ENCODE data around the gene PLD5.

The PLD5 gene

GRCh38 chr1:242147096-242147976, 377.2 kb downstream of the PLD5 start:
- Histone ChIP-seq H3K9ac (no peak overlapping the region), H2AFZ (peak overlapping the region; percentile 63), H3K4me2 (ENCODE audit: low read length) (no peak overlapping the region), H3K9me3 (ENCODE audit: control insufficient read depth, low read length) (no peaks in the 10 kb centered on the region), H3K27ac (peak overlapping the region; percentile 45), H3K27me3 (ENCODE audit: control insufficient read depth, insufficient read depth, low read length) (no peaks in the 10 kb centered on the region), H3K4me3 (ENCODE audit: low read depth, low read length) (no peak overlapping the region), H3K79me2 (no peaks in the 10 kb centered on the region), H3K36me3 (ENCODE audit: control insufficient read depth, insufficient read depth, low read length) (no peaks in the 10 kb centered on the region), H3K4me1 (no peaks in the 10 kb centered on the region)
- TF ChIP-seq CTCF (IDR thresholded peaks at IDR 0.05) = no peak

- no peak overlapping the region for H3K9ac ChIP-seq
- peak overlapping the region; percentile 45 for H3K27ac ChIP-seq
- no peaks in the 10 kb centered on the region for H3K79me2 ChIP-seq
- no peaks in the 10 kb centered on the region for H3K36me3 ChIP-seq (ENCODE audit: control insufficient read depth, insufficient read depth, low read length)
- H3K4me1 ChIP-seq = no peaks in the 10 kb centered on the region
- no peaks in the 10 kb centered on the region for H3K27me3 ChIP-seq (ENCODE audit: control insufficient read depth, insufficient read depth, low read length)
- no peak overlapping the region for H3K4me2 ChIP-seq (ENCODE audit: low read length)
- H3K9me3 ChIP-seq (ENCODE audit: control insufficient read depth, low read length) = no peaks in the 10 kb centered on the region
- no peak for TF ChIP-seq CTCF (IDR thresholded peaks at IDR 0.05)
- H3K4me3 ChIP-seq (ENCODE audit: low read depth, low read length) = no peak overlapping the region
- H2AFZ ChIP-seq = peak overlapping the region; percentile 63
These were observed 377.8 kb downstream of the PLD5 start for GRCh38 chr1:242146652-242147051.

- Histone ChIP-seq H3K4me3 (ENCODE audit: low read depth, low read length) (no peak overlapping the region), H3K9me3 (ENCODE audit: control insufficient read depth, low read length) (no peaks in the 10 kb centered on the region), H2AFZ (no peak overlapping the region), H3K27me3 (ENCODE audit: control insufficient read depth, insufficient read depth, low read length) (no peaks in the 10 kb centered on the region), H3K36me3 (ENCODE audit: control insufficient read depth, insufficient read depth, low read length) (no peaks in the 10 kb centered on the region), H3K4me1 (no peaks in the 10 kb centered on the region), H3K9ac (no peak overlapping the region), H3K4me2 (ENCODE audit: low read length) (no peak overlapping the region), H3K79me2 (no peaks in the 10 kb centered on the region), H3K27ac (no peak overlapping the region)
- no peak for TF ChIP-seq CTCF (IDR thresholded peaks at IDR 0.05)
These were observed 383.7 kb downstream of the PLD5 start for GRCh38 chr1:242140836-242141235.

GRCh38 chr1:242139986-242140385, 384.5 kb downstream of the PLD5 start:
- H3K4me3 ChIP-seq (ENCODE audit: low read depth, low read length) = no peak overlapping the region
- TF ChIP-seq CTCF (IDR thresholded peaks at IDR 0.05) = no peak
- no peak overlapping the region for H3K9ac ChIP-seq

GRCh38 chr1:242139442-242139841, 385.1 kb downstream of the PLD5 start:
- Histone ChIP-seq H3K27ac (no peak overlapping the region), H3K79me2 (no peaks in the 10 kb centered on the region), H3K4me3 (ENCODE audit: low read depth, low read length) (no peak overlapping the region), H3K36me3 (ENCODE audit: control insufficient read depth, insufficient read depth, low read length) (no peaks in the 10 kb centered on the region), H3K9me3 (ENCODE audit: control insufficient read depth, low read length) (no peaks in the 10 kb centered on the region), H3K9ac (no peak overlapping the region), H2AFZ (no peak overlapping the region), H3K4me1 (no peaks in the 10 kb centered on the region), H3K27me3 (ENCODE audit: control insufficient read depth, insufficient read depth, low read length) (no peaks in the 10 kb centered on the region), H3K4me2 (ENCODE audit: low read length) (no peak overlapping the region)
- no peak for TF ChIP-seq CTCF (IDR thresholded peaks at IDR 0.05)

More at GRCh38 chr1:242139986-242140385, 384.5 kb downstream of the PLD5 start:
- H3K4me1 ChIP-seq = no peaks in the 10 kb centered on the region
- no peaks in the 10 kb centered on the region for H3K36me3 ChIP-seq (ENCODE audit: control insufficient read depth, insufficient read depth, low read length)
- H3K9me3 ChIP-seq (ENCODE audit: control insufficient read depth, low read length) = no peaks in the 10 kb centered on the region
- H3K27me3 ChIP-seq (ENCODE audit: control insufficient read depth, insufficient read depth, low read length) = no peaks in the 10 kb centered on the region
- H3K27ac ChIP-seq = no peak overlapping the region
- H3K79me2 ChIP-seq = no peaks in the 10 kb centered on the region
- H3K4me2 ChIP-seq (ENCODE audit: low read length) = no peak overlapping the region
- no peak overlapping the region for H2AFZ ChIP-seq
